HCT116 (cell line): ENCODE data around the gene TNIK. TPM values are rescaled to one million over a fixed set of nuclear protein-coding genes. Genes with fewer than 3 reads are reported as not detected.

Experiments
- ATAC-seq: fragments of 200-7000 bp; cut with Tn5 transposase; 2 replicates; pipeline ENCODE4 v1.9.1; 2020; ENCODE audit warnings: mild to moderate bottlenecking, moderate library complexity
- BruUV-seq: library from RNA; stranded (reverse); fragments of 400-500 nt; replicated peaks from 2 replicates; lab custom pipeline; 2021; lab: Mats Ljungman, UMichigan
- CTCF ChIA-PET: fragments of 300-600 bp; sonication (Branson Sonifier 250); formaldehyde crosslinking; loops from one replicate; lab custom pipeline; 2021; ENCODE audit warnings: antibody characterized with exemption; lab: Charles Lee
- POLR2A ChIA-PET: fragments of 300-600, 350-600 bp; sonication (Branson Sonifier 250); formaldehyde crosslinking; loops from one replicate; lab custom pipeline; 2021; ENCODE audit warnings: antibody characterized with exemption; lab: Charles Lee
- RAD21 ChIA-PET, 2 experiments: fragments of 300-600 bp; sonication (Branson Sonifier 250); formaldehyde crosslinking; loops; one replicate each; lab custom pipeline; 2023; ENCODE audit warnings: low total read pairs in 2 of 2; ENCODE audit not compliant: uncharacterized antibody in 2 of 2, unreplicated experiment in 2 of 2, low non-redundant PET in 1 of 2; lab: Charles Lee
- DNase-seq: peaks from one replicate; pipeline ENCODE4 v3.0.0-alpha.2; 2010; ENCODE audit warnings: low read depth, low spot score
- H2AFZ ChIP-seq: fragments of 200-600 bp; shearing (Covaris generic), sonication (generic); 2 replicates; pipeline ENCODE4 v1.6.1; 2017; ENCODE audit warnings: low read depth, mixed run types, mixed read lengths, antibody characterized with exemption, low read length; ENCODE audit not compliant: poor library complexity, severe bottlenecking
- H3K27ac ChIP-seq: 2 replicates; pipeline ENCODE4 v1.5.1; 2012; ENCODE audit warnings: low read depth, low read length
- H3K27me3 ChIP-seq: fragments of 200-600 bp; sonication (generic); 2 replicates; pipeline ENCODE4 v1.6.1; 2016; ENCODE audit warnings: mixed run types, low read length, mixed read lengths; ENCODE audit not compliant: insufficient read depth
- H3K36me3 ChIP-seq, 2 experiments: fragments of 200-500 bp in 1 of 2; fragments of 200-600 bp in 1 of 2; sonication (Bioruptor generic) in 1 of 2; sonication (generic) in 1 of 2; 2 replicates each; pipeline versions ENCODE4 v1.5.1 to v1.6.1; 2014 to 2016; ENCODE audit warnings: low read length in 2 of 2, inconsistent platforms in 1 of 2, mixed read lengths in 1 of 2, mixed run types in 1 of 2; ENCODE audit not compliant: insufficient read depth in 2 of 2, control insufficient read depth in 1 of 2
- H3K4me1 ChIP-seq, 2 experiments: fragments of 200-600 bp in 1 of 2; sonication (generic) in 1 of 2; 2 replicates each; pipeline versions ENCODE4 v1.5.1 to v1.6.1; 2012 to 2017; ENCODE audit warnings: low read length in 2 of 2, inconsistent platforms in 1 of 2, mild to moderate bottlenecking in 1 of 2, mixed read lengths in 1 of 2, mixed run types in 1 of 2, moderate library complexity in 1 of 2; ENCODE audit not compliant: insufficient read depth in 2 of 2, control insufficient read depth in 1 of 2
- H3K4me2 ChIP-seq: fragments of 200-600 bp; sonication (generic); 2 replicates; pipeline ENCODE4 v1.6.1; 2017; ENCODE audit warnings: mixed run types, low read length, mixed read lengths
- H3K4me3 ChIP-seq, 2 experiments: fragments of 200-600 bp in 1 of 2; sonication (generic) in 1 of 2; replicated peaks in 1 of 2; 2 replicates each; pipeline ENCODE4 v1.5.1; 2011 to 2016; ENCODE audit warnings: low read length in 2 of 2, control low read depth in 1 of 2, low read depth in 1 of 2, mild to moderate bottlenecking in 1 of 2, mixed read lengths in 1 of 2, mixed run types in 1 of 2
- H3K79me2 ChIP-seq: fragments of 200-600 bp; sonication (generic); 2 replicates; pipeline ENCODE4 v1.6.1; 2017; ENCODE audit warnings: mild to moderate bottlenecking, mixed run types, low read length, moderate library complexity, mixed read lengths; ENCODE audit not compliant: insufficient read depth
- H3K9ac ChIP-seq: fragments of 200-600 bp; sonication (generic); 2 replicates; pipeline ENCODE4 v1.6.1; 2016; ENCODE audit warnings: low read length, mixed read lengths
- H3K9me2 ChIP-seq: fragments of 200-600 bp; sonication (generic), shearing (Covaris generic); 2 replicates; pipeline ENCODE4 v1.6.1; 2017; ENCODE audit warnings: mixed run types, mild to moderate bottlenecking, moderate library complexity; ENCODE audit not compliant: insufficient read depth
- H3K9me3 ChIP-seq, 2 experiments: fragments of 200-500 bp in 1 of 2; fragments of 200-600 bp in 1 of 2; sonication (Bioruptor generic) in 1 of 2; sonication (generic) in 1 of 2; 2 replicates each; pipeline ENCODE4 v1.6.1; 2014 to 2017; ENCODE audit warnings: low read length in 2 of 2, mixed read lengths in 2 of 2, inconsistent platforms in 1 of 2, low read depth in 1 of 2, mild to moderate bottlenecking in 1 of 2, mixed run types in 1 of 2, moderate library complexity in 1 of 2; ENCODE audit not compliant: control insufficient read depth in 1 of 2, insufficient read depth in 1 of 2
- H4K20me1 ChIP-seq: fragments of 200-600 bp; sonication (generic), shearing (Covaris generic); 2 replicates; pipeline ENCODE4 v1.6.1; 2017; ENCODE audit warnings: mixed run types, mild to moderate bottlenecking, moderate library complexity; ENCODE audit not compliant: insufficient read depth
- ATF3 ChIP-seq: IDR thresholded peaks from 2 replicates; pipeline ENCODE4 v1.6.1; 2012
- CBX3 ChIP-seq: IDR thresholded peaks from 2 replicates; pipeline ENCODE4 v1.6.1; 2012; ENCODE audit warnings: low read depth
- CEBPB ChIP-seq: IDR thresholded peaks from 2 replicates; pipeline ENCODE4 v1.6.1; 2012; ENCODE audit warnings: low read depth
- EZH2 ChIP-seq: fragments of 200-600 bp; sonication (generic); IDR thresholded peaks from 2 replicates; pipeline ENCODE4 v1.6.1; 2017; ENCODE audit warnings: antibody characterized with exemption, mixed run types
- JUND ChIP-seq: IDR thresholded peaks from 2 replicates; pipeline ENCODE4 v1.6.1; 2012
- POLR2A ChIP-seq: IDR thresholded peaks from 2 replicates; pipeline ENCODE4 v1.7.0; 2011; ENCODE audit warnings: borderline replicate concordance; ENCODE audit not compliant: insufficient read depth, insufficient read length; ENCODE audit errors: extremely low read depth
- POLR2AphosphoS5 ChIP-seq: IDR thresholded peaks from 2 replicates; pipeline ENCODE4 v1.6.1; 2011; ENCODE audit warnings: mild to moderate bottlenecking, low read depth, low read length, moderate library complexity
- SIN3A ChIP-seq: IDR thresholded peaks from 2 replicates; pipeline ENCODE4 v1.6.1; 2012; ENCODE audit warnings: low read depth
- ZFX ChIP-seq: fragments of 450-650 bp; IDR thresholded peaks from 2 replicates; pipeline ENCODE4 v1.6.1; 2017
- intact Hi-C: fragments of 100-400 bp; cut with micrococcal nuclease; formaldehyde crosslinking; loops from 2 replicates; pipeline ENCODE4 v1.10.0; 2022
- total RNA-seq: library from RNA; stranded (reverse); gene quantifications from one replicate; pipeline ENCODE4 v1.2.1, GENCODE V29; 2021; ENCODE audit not compliant: unreplicated experiment
- TF ChIP-seq, protein P1 (sequence below): IDR thresholded peaks from 2 replicates; pipeline ENCODE4 v1.6.1; 2012
- TF ChIP-seq, protein P2 (sequence below): IDR thresholded peaks from 2 replicates; pipeline ENCODE4 v1.6.1; 2011; ENCODE audit warnings: mild to moderate bottlenecking, low read length, moderate library complexity; ENCODE audit not compliant: insufficient replicate concordance; ENCODE audit errors: extremely low read depth
- TF ChIP-seq, protein P3 (sequence below), 3 experiments: fragments of 200-600 bp in 1 of 3; sonication (generic) in 1 of 3; IDR thresholded peaks in 2 of 3; conservative IDR thresholded peaks in 1 of 3; 2 replicates each; pipeline ENCODE4 v1.5.1; 2012 to 2017; ENCODE audit warnings: low read depth in 2 of 3, low read length in 2 of 3, antibody characterized with exemption in 1 of 3, borderline replicate concordance in 1 of 3, control low read depth in 1 of 3, mild to moderate bottlenecking in 1 of 3, mixed read lengths in 1 of 3, mixed run types in 1 of 3, moderate library complexity in 1 of 3; ENCODE audit not compliant: insufficient read depth in 1 of 3

The TNIK gene
- total RNA-seq, 1 experiment from 2014 or later = 24.1 TPM

- ATAC-seq = no peak
- H3K9me2 ChIP-seq = no peaks in the 10 kb centered on the region
- H3K36me3 ChIP-seq = peaks cover 0 to 4% of the 10 kb centered on the region in 2 experiments; a peak in 1 of 4 replicates
- no peak overlapping the region for H3K27ac ChIP-seq
- no peak overlapping the region for H3K9ac ChIP-seq
- POLR2A ChIA-PET = no interaction called here
- H3K9me3 ChIP-seq = no peaks in the 10 kb centered on the region
- H3K4me1 ChIP-seq = no peaks in the 10 kb centered on the region
- CTCF ChIA-PET = no interaction called here
- H2AFZ ChIP-seq = no peak overlapping the region
- BruUV-seq = no TSS peak
- TF ChIP-seq, protein P1, sequence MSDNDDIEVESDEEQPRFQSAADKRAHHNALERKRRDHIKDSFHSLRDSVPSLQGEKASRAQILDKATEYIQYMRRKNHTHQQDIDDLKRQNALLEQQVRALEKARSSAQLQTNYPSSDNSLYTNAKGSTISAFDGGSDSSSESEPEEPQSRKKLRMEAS = no peak
- TF ChIP-seq JUND = no peak
- no peak for TF ChIP-seq EZH2
- no peak for TF ChIP-seq CEBPB
- no peak for TF ChIP-seq ZFX
- TF ChIP-seq, protein P2, sequence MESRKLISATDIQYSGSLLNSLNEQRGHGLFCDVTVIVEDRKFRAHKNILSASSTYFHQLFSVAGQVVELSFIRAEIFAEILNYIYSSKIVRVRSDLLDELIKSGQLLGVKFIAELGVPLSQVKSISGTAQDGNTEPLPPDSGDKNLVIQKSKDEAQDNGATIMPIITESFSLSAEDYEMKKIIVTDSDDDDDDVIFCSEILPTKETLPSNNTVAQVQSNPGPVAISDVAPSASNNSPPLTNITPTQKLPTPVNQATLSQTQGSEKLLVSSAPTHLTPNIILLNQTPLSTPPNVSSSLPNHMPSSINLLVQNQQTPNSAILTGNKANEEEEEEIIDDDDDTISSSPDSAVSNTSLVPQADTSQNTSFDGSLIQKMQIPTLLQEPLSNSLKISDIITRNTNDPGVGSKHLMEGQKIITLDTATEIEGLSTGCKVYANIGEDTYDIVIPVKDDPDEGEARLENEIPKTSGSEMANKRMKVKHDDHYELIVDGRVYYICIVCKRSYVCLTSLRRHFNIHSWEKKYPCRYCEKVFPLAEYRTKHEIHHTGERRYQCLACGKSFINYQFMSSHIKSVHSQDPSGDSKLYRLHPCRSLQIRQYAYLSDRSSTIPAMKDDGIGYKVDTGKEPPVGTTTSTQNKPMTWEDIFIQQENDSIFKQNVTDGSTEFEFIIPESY = no peak
- TF ChIP-seq POLR2AphosphoS5 = no peak
- no peak for TF ChIP-seq POLR2A
- no peak for TF ChIP-seq SIN3A
- TF ChIP-seq, protein P3, sequence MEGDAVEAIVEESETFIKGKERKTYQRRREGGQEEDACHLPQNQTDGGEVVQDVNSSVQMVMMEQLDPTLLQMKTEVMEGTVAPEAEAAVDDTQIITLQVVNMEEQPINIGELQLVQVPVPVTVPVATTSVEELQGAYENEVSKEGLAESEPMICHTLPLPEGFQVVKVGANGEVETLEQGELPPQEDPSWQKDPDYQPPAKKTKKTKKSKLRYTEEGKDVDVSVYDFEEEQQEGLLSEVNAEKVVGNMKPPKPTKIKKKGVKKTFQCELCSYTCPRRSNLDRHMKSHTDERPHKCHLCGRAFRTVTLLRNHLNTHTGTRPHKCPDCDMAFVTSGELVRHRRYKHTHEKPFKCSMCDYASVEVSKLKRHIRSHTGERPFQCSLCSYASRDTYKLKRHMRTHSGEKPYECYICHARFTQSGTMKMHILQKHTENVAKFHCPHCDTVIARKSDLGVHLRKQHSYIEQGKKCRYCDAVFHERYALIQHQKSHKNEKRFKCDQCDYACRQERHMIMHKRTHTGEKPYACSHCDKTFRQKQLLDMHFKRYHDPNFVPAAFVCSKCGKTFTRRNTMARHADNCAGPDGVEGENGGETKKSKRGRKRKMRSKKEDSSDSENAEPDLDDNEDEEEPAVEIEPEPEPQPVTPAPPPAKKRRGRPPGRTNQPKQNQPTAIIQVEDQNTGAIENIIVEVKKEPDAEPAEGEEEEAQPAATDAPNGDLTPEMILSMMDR (IDR thresholded peaks at IDR 0.05 in 2 of 3, conservative IDR thresholded peaks at IDR 0.05 in 1 of 3; ENCODE audit: borderline replicate concordance in 1 of 3, insufficient read depth in 1 of 3, low read depth in 2 of 3, low read length in 2 of 3) = no peak
- TF ChIP-seq ATF3 = no peak
- no peak for TF ChIP-seq CBX3
- no peak overlapping the region for H3K4me3 ChIP-seq
- no peak overlapping the region for H3K4me2 ChIP-seq
- intact Hi-C loops = no loop called here
- no peak for DNase-seq
- no peaks in the 10 kb centered on the region for H4K20me1 ChIP-seq
- RAD21 ChIA-PET = no interaction called here
- H3K79me2 ChIP-seq = no peaks in the 10 kb centered on the region
- no peaks in the 10 kb centered on the region for H3K27me3 ChIP-seq
Observed at GRCh38 chr3:171122861-171123260, 337.3 kb downstream of the TNIK start.
